Astrocyte (in vitro differentiated cells and primary cell): ENCODE measurements around the gene PDIA2.

Source experiments
- EZH2 ChIP-seq: IDR thresholded peaks from 2 replicates; pipeline ENCODE4 v1.6.1; 2012; ENCODE audit warnings: mild to moderate bottlenecking, low read length, inconsistent platforms; ENCODE audit not compliant: insufficient read depth
- TF ChIP-seq, protein P1 (sequence below): IDR thresholded peaks from 2 replicates; pipeline ENCODE4 v1.5.1; 2011; ENCODE audit warnings: low read depth, mild to moderate bottlenecking, inconsistent platforms, low read length, moderate library complexity; ENCODE audit not compliant: insufficient read depth

DNA sequence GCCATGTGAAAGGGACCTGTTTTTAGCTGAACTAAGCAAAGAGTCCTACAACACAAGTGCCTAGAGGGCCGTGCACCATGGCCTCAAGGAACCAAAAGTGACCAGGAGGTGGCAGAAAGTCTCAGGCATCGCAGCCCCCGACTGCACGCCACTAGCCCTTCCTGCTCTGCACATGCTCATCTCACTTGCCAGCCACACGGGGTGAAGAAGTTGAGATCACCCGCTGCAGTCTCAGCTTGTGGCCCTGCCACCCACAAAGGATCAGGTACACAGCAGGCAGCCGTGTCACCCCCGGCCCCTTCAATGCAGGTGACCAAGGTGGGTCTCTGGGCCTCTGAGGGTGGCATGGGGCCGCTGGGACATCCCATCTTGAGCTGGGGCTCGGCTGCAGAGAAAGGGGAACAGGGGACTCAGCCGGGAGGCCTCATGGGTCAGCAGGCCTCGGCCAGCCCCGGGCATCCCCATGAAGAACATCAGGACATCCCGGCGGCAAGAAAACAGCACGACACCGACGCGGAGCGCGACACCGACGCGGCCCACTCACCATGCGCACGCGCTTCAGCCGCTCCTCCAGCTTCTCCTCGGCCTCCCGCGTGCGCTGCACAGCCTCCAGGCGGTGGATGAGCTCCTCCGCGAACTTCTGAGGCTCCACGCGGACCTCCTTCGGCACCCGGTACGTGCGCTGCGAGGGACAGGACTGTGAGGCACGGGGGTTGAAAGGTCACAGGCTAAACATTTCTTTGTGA, 21.0 kb downstream of the PDIA2 start:
- TF ChIP-seq EZH2 = no peak
- TF ChIP-seq, protein P1, sequence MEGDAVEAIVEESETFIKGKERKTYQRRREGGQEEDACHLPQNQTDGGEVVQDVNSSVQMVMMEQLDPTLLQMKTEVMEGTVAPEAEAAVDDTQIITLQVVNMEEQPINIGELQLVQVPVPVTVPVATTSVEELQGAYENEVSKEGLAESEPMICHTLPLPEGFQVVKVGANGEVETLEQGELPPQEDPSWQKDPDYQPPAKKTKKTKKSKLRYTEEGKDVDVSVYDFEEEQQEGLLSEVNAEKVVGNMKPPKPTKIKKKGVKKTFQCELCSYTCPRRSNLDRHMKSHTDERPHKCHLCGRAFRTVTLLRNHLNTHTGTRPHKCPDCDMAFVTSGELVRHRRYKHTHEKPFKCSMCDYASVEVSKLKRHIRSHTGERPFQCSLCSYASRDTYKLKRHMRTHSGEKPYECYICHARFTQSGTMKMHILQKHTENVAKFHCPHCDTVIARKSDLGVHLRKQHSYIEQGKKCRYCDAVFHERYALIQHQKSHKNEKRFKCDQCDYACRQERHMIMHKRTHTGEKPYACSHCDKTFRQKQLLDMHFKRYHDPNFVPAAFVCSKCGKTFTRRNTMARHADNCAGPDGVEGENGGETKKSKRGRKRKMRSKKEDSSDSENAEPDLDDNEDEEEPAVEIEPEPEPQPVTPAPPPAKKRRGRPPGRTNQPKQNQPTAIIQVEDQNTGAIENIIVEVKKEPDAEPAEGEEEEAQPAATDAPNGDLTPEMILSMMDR = no peak
